Left lung (tissue), 10 donors: ENCODE results near the gene RNF187. TPM values are rescaled to one million over a fixed set of nuclear protein-coding genes. Genes with fewer than 3 reads are reported as not detected.

Experiments
- ATAC-seq: fragments of 200-7000 bp; cut with Tn5 transposase; one replicate; pipeline ENCODE4 v1.9.1; 2020; ENCODE audit warnings: moderate library complexity
- DNase-seq, 4 donors: peaks; one replicate each; pipeline ENCODE4 v3.0.0-alpha.2; 2013 to 2020
- H3K27ac ChIP-seq, 2 donors: fragments of 200-600 bp; sonication (generic) in 1 of 2; one replicate each; pipeline versions ENCODE4 v1.5.0 to v1.8.0; 2020 to 2021
- H3K27me3 ChIP-seq, 2 donors: fragments of 200-600 bp; sonication (generic) in 1 of 2; one replicate each; pipeline versions ENCODE4 v1.5.0 to v1.8.0; 2020 to 2021
- H3K36me3 ChIP-seq, 2 donors: fragments of 200-600 bp; sonication (generic) in 1 of 2; one replicate each; pipeline versions ENCODE4 v1.5.0 to v1.8.0; 2020 to 2021
- H3K4me1 ChIP-seq, 2 donors: fragments of 200-600 bp; one replicate each; pipeline ENCODE4 v1.8.0; 2021
- H3K4me3 ChIP-seq, 2 donors: fragments of 200-600 bp; sonication (generic) in 1 of 2; one replicate each; pipeline versions ENCODE4 v1.5.0 to v1.8.0; 2020 to 2021; ENCODE audit warnings: mild to moderate bottlenecking in 1 of 2
- H3K9me3 ChIP-seq, 2 donors: fragments of 200-600 bp; sonication (generic) in 1 of 2; one replicate each; pipeline versions ENCODE4 v1.5.0 to v1.8.0; 2020 to 2021
- CTCF ChIP-seq, 2 donors: fragments of 200-600 bp; sonication (generic) in 1 of 2; IDR thresholded peaks; one replicate each; pipeline versions ENCODE4 v1.5.0 to v1.8.0; 2021; ENCODE audit warnings: antibody characterized with exemption in 2 of 2
- intact Hi-C, 2 donors: fragments of 100-400 bp; cut with DNase I; formaldehyde crosslinking; loops; one replicate each; pipeline versions ENCODE4 v1.11.2 to v1.14.2; 2022
- polyA plus RNA-seq, 6 donors: library from polyadenylated mRNA; unstranded; fragments of 120-200 nt; gene quantifications; one replicate each; pipeline ENCODE4 v1.2.1, GENCODE V29; 2013; ENCODE audit not compliant: insufficient read length in 6 of 6
- total RNA-seq, 2 donors: library from RNA; stranded (reverse); fragmentation: NEBNext Ultra II Directional; extraction: Animal tissue kit (Norgen Biotek cat#: 25700); gene quantifications; one replicate each; pipeline ENCODE4 v1.2.1, GENCODE V29; 2021
- donor health status: DM: no; HTN: yes; CAD: no.
- donor health status: DM: no; HTN: no; CAD: no.

RNF187 gene
- total and polyA plus RNA-seq, 8 donors, result 60.2 to 103 (median 78.4) TPM

- H3K36me3 ChIP-seq, result no peaks in the 10 kb centered on the region
- ATAC-seq (no peak), DNase-seq (no peak)
- H3K9me3 ChIP-seq, result no peaks in the 10 kb centered on the region
- peaks cover 7 to 46% of the 10 kb centered on the region in 2 donors for H3K27me3 ChIP-seq
- no peak for TF ChIP-seq CTCF (IDR thresholded peaks at IDR 0.05)
- intact Hi-C loops, result no loop called here
- no peak overlapping the region for H3K4me3 ChIP-seq
- peaks cover 0 to 31% of the 10 kb centered on the region in 2 donors for H3K4me1 ChIP-seq
- H3K27ac ChIP-seq, result no peak overlapping the region
Measured at GRCh38 chr1:228454238-228454637, 32.9 kb upstream of the RNF187 start.

GRCh38 chr1:228455715-228456114 lies 31.5 kb upstream of the RNF187 start:
- Histone ChIP-seq H3K4me3 (no peak overlapping the region), H3K36me3 (no peaks in the 10 kb centered on the region), H3K27ac (no peak overlapping the region), H3K4me1 (peaks cover 0 to 35% of the 10 kb centered on the region in 2 donors), H3K9me3 (no peaks in the 10 kb centered on the region), H3K27me3 (peaks cover 16 to 61% of the 10 kb centered on the region in 2 donors)
- intact Hi-C loops, result no loop called here
- ATAC-seq (no peak), DNase-seq (no peak)
- no peak for TF ChIP-seq CTCF (IDR thresholded peaks at IDR 0.05)

GRCh38 chr1:228456252-228457016 lies 30.7 kb upstream of the RNF187 start:
- peaks cover 0 to 35% of the 10 kb centered on the region in 2 donors for H3K4me1 ChIP-seq
- peak overlapping the region in 1 of 2 donors; percentile 39 for H3K4me3 ChIP-seq
- peaks cover 23 to 68% of the 10 kb centered on the region in 2 donors for H3K27me3 ChIP-seq
- H3K9me3 ChIP-seq, result no peaks in the 10 kb centered on the region
- no peak for DNase-seq
- no peak for TF ChIP-seq CTCF (IDR thresholded peaks at IDR 0.05)
- H3K27ac ChIP-seq, result peak overlapping the region in 1 of 2 donors; percentile 75
- no peaks in the 10 kb centered on the region for H3K36me3 ChIP-seq
- no peak for ATAC-seq
- intact Hi-C loops, result no loop called here

- H3K27ac ChIP-seq, result peak overlapping the region; percentile 75 to 85
- H3K9me3 ChIP-seq, result no peaks in the 10 kb centered on the region
- no peaks in the 10 kb centered on the region for H3K36me3 ChIP-seq
- H3K4me1 ChIP-seq, result peaks cover 0 to 35% of the 10 kb centered on the region in 2 donors
- peak overlapping the region; percentile 36 to 39 for H3K4me3 ChIP-seq
- DNase-seq (no peak), ATAC-seq (peak; percentile 6)
- TF ChIP-seq CTCF (IDR thresholded peaks at IDR 0.05), result no peak
- peaks cover 26 to 74% of the 10 kb centered on the region in 2 donors for H3K27me3 ChIP-seq
- intact Hi-C loops, result no loop called here
Measured at GRCh38 chr1:228457017-228457395, 30.2 kb upstream of the RNF187 start.

- peak overlapping the region; percentile 36 to 39 for H3K4me3 ChIP-seq
- DNase-seq, result peak; percentile 82 to 96 (median 88)
- intact Hi-C loops, result no loop called here
- H3K9me3 ChIP-seq, result no peaks in the 10 kb centered on the region
- ATAC-seq, result peak; percentile 94
- H3K4me1 ChIP-seq, result peaks cover 0 to 32% of the 10 kb centered on the region in 2 donors
- H3K27ac ChIP-seq, result peak overlapping the region; percentile 75 to 85
- H3K27me3 ChIP-seq, result peaks cover 27 to 80% of the 10 kb centered on the region in 2 donors
- TF ChIP-seq CTCF (IDR thresholded peaks at IDR 0.05), result no peak
- no peaks in the 10 kb centered on the region for H3K36me3 ChIP-seq
Measured at GRCh38 chr1:228457396-228458176, 29.6 kb upstream of the RNF187 start.
